HG03108 (cell line): ENCODE measurements around the gene RP2.
A peak's percentile ranks its signal among the peaks of the same experiment; 100 is the strongest.

ENCODE experiments used
- ATAC-seq: cut with Tn5 transposase; IDR thresholded peaks from one replicate; pipeline ENCODE4 v1.9.1; 2021; ENCODE audit warnings: moderate library complexity; ENCODE audit not compliant: unreplicated experiment

RP2 gene

DNA sequence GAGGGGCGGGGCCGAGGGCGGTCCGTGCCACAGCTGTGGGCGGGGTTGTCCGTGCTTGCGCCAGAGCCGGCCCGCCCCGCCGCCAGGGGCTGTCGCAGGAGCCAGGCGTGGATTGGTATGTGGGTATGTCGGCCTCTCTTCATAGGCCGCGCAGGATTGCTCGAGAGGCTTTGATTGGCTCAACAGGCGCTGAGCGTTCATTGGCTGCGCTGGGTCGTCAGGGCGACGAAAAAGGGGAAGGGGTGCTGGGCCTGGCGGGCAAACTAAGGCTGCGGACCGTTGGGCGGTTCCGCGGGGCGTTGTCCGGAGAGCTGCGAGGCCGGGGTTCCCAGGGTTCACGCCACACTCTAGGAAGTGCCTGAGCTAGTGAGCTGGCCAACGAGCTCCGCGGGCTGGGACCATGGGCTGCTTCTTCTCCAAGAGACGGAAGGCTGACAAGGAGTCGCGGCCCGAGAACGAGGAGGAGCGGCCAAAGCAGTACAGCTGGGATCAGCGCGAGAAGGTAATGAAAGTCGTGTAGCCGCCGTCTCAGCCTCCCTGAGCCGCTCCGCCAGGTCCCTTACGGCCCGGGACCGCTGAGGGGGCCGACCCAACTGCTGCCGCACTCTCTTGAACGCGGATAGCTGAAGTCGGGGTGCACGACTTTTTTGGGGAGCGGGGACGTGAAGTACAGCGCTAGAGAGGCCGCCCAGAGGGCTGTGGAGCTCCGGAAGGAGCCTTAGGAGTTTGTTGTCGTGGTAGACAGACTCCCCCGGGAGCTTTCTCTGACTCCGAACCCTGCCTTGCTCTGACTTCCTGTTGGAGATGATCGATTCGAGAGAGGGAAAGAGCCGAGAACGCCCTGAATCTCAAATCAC is at the start of gene RP2:
Gene RP2, plus strand, starts transcription at position 343 of the 857 bp plus-strand sequence. Its CDS starts 58 bp downstream, at position 401.
- ATAC-seq, result peak; percentile 91

DNA sequence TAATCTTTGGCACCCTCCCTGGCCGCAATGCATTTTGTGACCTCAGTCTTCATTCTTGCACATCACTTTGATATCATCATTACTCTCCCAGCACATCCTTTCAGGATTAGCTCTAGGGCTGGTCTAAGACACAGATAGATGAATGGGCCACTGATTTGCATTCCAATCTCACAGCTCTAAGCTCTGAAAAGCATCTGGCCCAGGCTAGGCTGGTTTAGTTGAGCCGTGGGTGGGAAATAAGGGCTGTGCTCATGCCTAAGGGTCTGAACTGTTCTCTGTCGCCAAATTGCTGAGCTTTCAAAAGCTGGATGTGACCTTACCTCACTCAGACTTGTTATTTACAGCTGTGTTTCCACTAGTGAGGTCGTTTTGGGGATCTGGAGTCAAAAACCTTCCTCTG is 47.9 kb upstream of the RP2 start:
- no peak for ATAC-seq

GRCh38 chrX:46791927-46792809 is 44.7 kb upstream of the RP2 start:
- ATAC-seq, result peak; percentile 62

GRCh38 chrX:46792810-46793188 is 44.0 kb upstream of the RP2 start:
- ATAC-seq, result no peak

DNA sequence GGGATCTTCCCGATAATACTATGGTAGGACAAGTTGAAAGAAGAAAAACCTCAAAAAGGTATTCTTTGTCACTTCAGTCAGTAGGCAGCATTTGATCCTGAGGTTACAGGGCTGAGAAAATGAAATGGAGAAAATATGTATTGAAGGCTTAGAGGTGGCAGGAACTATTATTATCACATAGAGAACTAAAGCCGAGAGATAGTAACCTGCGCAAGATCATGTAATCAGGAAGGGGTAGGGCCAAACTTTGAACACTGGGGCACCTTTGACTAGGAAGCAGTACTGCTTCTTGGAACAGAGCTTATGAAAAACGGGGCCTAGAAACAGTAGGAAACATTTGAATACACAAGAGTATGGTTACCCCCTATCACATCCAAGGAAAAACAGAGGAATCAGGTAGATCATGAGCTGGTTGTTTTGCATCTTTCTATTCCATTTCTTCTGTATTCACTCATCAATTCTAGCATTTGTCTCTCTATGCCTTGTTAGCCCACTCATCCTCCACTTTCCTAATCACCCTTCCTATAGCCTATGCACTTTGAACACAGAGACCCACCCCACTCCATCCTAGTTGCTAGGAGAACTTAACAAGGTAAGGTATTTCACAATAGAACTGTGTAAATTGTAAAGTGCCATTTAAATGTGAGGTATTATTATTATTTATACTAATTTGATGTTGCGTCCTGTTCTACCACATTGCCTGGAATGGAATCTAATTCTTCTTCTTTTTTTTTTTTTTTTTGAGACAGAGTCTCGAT is 43.3 kb upstream of the RP2 start:
- ATAC-seq, result no peak

DNA sequence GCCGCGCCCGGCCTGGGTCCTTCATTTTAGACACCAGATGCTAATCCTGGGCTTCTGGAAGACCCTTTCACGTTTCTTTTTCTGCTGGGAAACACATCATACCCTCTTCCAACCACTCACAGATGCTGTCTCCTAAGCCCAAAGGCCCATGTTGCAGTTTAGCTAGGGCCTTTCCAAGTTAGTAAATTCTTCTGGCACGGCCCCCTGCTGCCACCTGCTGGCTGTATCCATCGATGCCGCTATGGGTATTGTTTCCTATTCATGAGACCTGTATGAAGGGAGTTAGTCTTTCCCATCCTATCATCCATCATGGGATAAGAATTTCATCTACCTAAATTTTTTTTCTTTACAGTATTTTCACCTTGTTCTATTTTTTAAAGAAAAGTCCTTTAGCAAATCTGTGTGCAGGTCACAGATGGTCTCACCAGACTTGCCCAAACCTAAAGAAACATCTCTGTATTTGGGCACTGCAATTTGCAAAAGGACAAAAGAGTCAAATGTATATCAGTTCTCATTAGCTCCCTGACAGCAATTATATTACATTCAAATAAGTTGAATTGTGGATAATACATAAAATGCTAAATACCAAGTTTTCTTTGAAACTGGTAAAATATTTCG is 40.2 kb upstream of the RP2 start:
- no peak for ATAC-seq

DNA sequence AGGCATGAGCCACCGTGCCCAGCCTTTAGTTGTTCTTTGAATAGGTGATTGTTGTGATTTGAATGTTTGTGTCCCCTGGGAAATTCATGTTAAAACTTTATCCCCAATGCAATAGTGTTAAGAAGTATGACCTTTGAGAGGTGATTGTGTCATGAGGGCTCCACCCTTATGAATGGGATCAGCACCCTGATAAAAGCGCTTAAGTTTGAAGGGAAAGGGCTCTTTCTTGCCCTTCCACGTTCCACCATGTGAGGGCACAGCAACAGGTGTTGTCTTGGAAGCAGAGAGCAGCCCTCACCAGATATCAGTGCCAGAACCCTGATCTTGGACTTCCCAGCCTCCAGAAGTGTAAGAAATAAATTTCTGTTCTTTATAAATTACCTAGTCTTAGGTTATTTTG is 33.7 kb upstream of the RP2 start:
- ATAC-seq, result no peak

- no peak for ATAC-seq
These were observed 31.6 kb upstream of the RP2 start for GRCh38 chrX:46805270-46805669.

DNA sequence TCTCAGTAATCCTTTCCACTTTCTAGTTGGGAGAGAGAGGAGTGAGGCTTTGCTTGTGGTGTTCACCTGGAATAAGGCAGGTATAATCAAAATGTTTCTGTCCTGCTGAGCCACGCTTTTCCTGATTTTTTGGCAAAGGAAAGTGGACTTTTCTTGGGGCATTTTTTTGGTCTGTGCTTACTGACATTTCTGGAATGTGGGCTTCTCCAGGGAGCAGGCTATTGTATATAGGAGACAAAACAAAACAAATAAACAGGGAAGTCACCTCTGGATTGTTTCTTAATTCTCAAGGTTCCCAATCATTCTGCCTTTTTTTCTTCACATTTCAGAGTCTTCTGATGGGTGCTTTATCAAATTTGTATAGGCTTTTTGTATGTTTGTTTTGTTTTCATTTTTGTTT is 25.7 kb upstream of the RP2 start:
- ATAC-seq, result no peak

- ATAC-seq, result no peak
These were observed 24.4 kb upstream of the RP2 start for GRCh38 chrX:46812445-46812844.

GRCh38 chrX:46814966-46815365 is 21.9 kb upstream of the RP2 start:
- no peak for ATAC-seq

DNA sequence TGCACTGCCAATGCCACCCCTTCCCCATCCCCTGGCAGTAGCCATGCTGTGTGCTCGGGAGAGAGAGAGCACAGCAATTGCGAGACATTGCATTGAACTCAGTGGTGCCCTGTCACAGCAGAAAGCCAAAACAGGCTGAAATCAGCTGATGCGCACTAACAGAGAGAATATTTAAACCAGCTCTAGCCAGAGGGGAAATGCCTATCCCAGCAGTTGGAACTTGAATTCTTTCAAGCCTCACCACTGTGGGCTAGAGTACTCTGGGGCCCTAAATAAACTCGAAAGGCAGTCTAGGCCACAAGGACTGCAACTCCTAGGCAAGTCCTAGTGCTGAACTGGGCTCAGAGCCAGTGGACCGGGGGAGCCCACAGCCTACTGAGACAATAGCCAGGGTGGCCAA is 17.7 kb upstream of the RP2 start:
- no peak for ATAC-seq

GRCh38 chrX:46820391-46821100 is 16.3 kb upstream of the RP2 start:
- ATAC-seq, result no peak

DNA sequence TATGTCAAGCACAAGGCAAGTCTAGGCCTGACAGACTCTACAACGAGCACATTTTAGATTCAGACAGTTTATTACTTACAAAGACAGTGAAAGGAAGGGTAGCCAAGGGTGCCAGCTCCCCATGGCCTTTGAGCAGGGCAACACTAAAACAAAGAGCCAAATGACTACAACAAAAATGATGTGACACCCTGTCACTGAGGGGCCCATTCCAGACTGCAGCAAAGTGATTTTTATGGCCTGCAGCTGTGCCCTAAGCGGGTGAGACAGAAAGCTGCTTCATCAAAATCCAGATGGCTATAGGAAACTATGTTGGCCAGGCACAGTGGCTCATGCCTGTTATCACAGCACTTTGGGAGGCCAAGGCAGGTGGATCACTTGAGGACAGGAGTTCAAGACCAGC is 13.4 kb upstream of the RP2 start:
- ATAC-seq, result no peak

- ATAC-seq, result no peak
These were observed 5.0 kb upstream of the RP2 start for GRCh38 chrX:46831765-46832327.

GRCh38 chrX:46837558-46838485 is 979 bp downstream of the RP2 start:
- ATAC-seq, result no peak

DNA sequence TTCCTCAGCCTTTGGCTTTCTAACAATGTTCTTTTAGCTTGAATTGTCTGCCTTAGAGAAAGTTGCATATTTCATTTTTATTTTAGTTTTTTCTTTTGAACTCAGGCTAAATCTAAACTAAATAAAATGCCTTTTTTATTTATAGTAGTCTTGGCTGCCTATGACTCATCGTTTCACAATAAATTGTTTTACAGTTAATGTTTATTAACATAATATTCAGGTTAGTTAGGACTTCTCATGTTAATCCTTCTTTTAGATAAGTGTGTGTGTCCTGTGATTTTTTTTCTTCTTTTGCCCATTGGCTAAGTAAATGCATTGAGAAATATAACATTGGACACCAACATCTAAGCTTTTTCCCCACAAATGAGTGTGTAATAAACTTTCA is 1.6 kb downstream of the RP2 start:
- ATAC-seq, result no peak

- no peak for ATAC-seq
These were observed 2.2 kb downstream of the RP2 start for GRCh38 chrX:46838974-46839480.

DNA sequence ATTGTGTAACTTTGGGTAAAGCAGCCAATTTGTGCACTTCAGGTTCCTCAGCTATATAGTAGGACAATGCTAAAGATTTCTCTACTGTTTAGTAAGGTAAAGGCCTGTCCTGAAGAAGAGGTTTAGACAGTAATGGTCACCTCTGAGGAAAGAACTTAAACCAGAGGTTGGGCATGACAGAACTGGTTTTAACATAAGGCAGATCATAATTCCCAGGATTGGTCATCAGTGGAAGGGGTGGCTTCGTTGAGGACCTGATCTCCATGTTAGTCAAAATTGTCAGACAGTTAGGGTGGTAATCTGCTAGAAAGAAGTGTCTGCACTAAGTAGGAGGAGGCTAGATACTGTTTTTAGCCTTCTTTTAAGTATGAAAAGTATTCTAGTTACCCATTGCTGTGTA is 4.1 kb downstream of the RP2 start:
- no peak for ATAC-seq
